Cardiac muscle cell (in vitro differentiated cells and primary cell): ENCODE measurements around the gene ASPHD2. TPM values are rescaled to one million over a fixed set of nuclear protein-coding genes. Genes with fewer than 3 reads are reported as not detected.
"Not testable (repeated sequence)": the region's sequence is repeated elsewhere in the genome, so short reads cannot be mapped to it uniquely, and the experiment has no call there.

Source experiments
- DNase-seq, 2 donors: peaks; one replicate each; pipeline versions ENCODE4 v3.0.0 to v3.0.0-alpha.2; 2010 to 2017; ENCODE audit warnings: low read depth in 1 of 2, low spot score in 1 of 2
- H3K27ac ChIP-seq: fragments of 200-600 bp; sonication (generic); 2 replicates; pipeline ENCODE4 v1.5.1; 2016
- H3K27me3 ChIP-seq: fragments of 200-600 bp; sonication (generic); 2 replicates; pipeline ENCODE4 v1.6.0; 2016; ENCODE audit warnings: control low read depth
- H3K36me3 ChIP-seq: fragments of 200-600 bp; sonication (generic); 2 replicates; pipeline ENCODE4 v1.5.1; 2016; ENCODE audit warnings: control low read depth
- H3K4me1 ChIP-seq: fragments of 200-600 bp; sonication (generic); 2 replicates; pipeline ENCODE4 v1.8.1; 2017; ENCODE audit warnings: low read depth, mild to moderate bottlenecking, mixed run types
- H3K4me3 ChIP-seq: fragments of 200-600 bp; sonication (generic); 2 replicates; pipeline ENCODE4 v1.5.1; 2016; ENCODE audit warnings: mild to moderate bottlenecking
- H3K9me3 ChIP-seq: fragments of 200-600 bp; sonication (generic); 2 replicates; pipeline ENCODE4 v1.5.1; 2017; ENCODE audit warnings: low read depth, mild to moderate bottlenecking, control low read depth
- polyA plus RNA-seq: library from polyadenylated mRNA; unstranded; fragments of >200 nt; fragmentation: Nextera tagmentation; extraction: Ambion mirVana; gene quantifications from 2 replicates; pipeline ENCODE4 v1.2.1, GENCODE V29; 2016
- total RNA-seq: library from RNA; depleted of rRNA; stranded (reverse); fragments of >200 nt; gene quantifications from 2 replicates; pipeline ENCODE4 v1.2.3, GENCODE V29; 2016
- TF ChIP-seq, protein P1 (sequence below): IDR thresholded peaks from 2 replicates; pipeline ENCODE4 v1.5.1; 2012; ENCODE audit warnings: low read depth, mild to moderate bottlenecking, low read length

The ASPHD2 gene
- total and polyA plus RNA-seq, 2 experiments from 2014 or later, result 1.8 to 2.0 TPM

DNA sequence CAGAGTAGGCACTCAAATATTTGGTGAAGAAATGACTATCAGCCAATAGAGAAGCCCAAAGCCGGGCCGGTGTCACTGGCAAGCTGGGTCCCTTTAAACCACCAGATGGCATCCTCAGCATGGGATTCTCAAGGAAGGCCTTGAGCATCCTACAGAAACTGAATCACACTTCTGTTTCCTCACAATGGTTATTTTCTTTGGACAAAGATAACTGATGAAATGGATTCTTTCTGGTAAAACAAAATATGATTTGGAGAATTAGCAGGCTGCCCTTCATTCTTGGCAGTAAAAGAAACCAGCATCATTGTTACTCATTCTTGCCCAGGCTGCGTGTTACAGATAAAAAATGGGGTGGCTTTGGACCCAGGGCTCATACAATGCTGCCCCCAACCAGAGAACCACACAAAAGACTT, 30.3 kb upstream of the ASPHD2 start:
- DNase-seq, result peak; percentile 73 to 85
- no peaks in the 10 kb centered on the region for H3K9me3 ChIP-seq
- H3K27ac ChIP-seq, result no peak overlapping the region
- H3K27me3 ChIP-seq, result no peaks in the 10 kb centered on the region
- no peaks in the 10 kb centered on the region for H3K4me1 ChIP-seq
- TF ChIP-seq, protein P1, sequence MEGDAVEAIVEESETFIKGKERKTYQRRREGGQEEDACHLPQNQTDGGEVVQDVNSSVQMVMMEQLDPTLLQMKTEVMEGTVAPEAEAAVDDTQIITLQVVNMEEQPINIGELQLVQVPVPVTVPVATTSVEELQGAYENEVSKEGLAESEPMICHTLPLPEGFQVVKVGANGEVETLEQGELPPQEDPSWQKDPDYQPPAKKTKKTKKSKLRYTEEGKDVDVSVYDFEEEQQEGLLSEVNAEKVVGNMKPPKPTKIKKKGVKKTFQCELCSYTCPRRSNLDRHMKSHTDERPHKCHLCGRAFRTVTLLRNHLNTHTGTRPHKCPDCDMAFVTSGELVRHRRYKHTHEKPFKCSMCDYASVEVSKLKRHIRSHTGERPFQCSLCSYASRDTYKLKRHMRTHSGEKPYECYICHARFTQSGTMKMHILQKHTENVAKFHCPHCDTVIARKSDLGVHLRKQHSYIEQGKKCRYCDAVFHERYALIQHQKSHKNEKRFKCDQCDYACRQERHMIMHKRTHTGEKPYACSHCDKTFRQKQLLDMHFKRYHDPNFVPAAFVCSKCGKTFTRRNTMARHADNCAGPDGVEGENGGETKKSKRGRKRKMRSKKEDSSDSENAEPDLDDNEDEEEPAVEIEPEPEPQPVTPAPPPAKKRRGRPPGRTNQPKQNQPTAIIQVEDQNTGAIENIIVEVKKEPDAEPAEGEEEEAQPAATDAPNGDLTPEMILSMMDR, result peak; percentile 85
- no peaks in the 10 kb centered on the region for H3K36me3 ChIP-seq
- H3K4me3 ChIP-seq, result no peak overlapping the region

DNA sequence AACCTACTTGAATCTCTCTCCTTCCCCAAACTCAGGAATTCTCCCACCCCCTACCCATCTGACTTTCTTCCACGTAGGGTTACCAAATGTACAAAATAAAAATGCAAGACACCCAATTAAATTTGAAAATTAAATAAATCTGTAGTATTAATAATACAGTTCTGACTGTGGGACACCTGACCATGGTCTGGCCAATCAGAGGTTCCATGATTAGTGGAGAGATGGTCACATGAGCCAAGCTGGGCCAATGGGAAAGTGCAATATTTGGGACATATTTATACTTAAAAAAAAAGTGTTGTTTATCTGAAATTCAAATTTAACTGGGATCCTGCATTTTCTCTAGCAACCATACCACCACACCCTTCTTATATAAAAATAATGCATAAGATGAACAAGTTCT, 29.8 kb upstream of the ASPHD2 start:
- TF ChIP-seq, protein P1, result no peak
- no peaks in the 10 kb centered on the region for H3K4me1 ChIP-seq
- H3K27ac ChIP-seq, result no peak overlapping the region
- no peaks in the 10 kb centered on the region for H3K9me3 ChIP-seq
- no peaks in the 10 kb centered on the region for H3K27me3 ChIP-seq
- H3K4me3 ChIP-seq, result no peak overlapping the region
- no peak for DNase-seq
- H3K36me3 ChIP-seq, result no peaks in the 10 kb centered on the region

DNA sequence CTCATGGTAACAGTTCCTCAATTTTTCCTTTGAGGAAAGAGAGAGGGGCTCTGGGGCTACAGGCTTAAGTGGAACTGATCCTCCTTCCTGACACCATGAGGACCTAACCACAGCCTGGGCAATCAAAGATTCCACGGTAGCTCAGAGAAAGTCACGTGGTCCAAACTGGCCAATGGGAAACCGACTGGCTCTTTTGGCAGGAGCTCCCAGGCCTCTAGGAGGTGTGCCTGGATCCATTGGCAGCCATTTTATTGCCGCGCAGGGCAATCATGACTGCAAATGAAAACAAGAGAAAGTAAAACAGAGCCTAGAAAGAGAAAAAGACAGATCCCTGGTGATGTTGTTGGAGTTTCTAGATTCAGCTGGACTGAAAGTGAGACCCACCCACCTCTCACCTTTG, 27.3 kb upstream of the ASPHD2 start:
- no peaks in the 10 kb centered on the region for H3K27me3 ChIP-seq
- no peak overlapping the region for H3K27ac ChIP-seq
- H3K36me3 ChIP-seq, result no peaks in the 10 kb centered on the region
- no peak overlapping the region for H3K4me3 ChIP-seq
- no peak for DNase-seq
- no peaks in the 10 kb centered on the region for H3K4me1 ChIP-seq
- no peaks in the 10 kb centered on the region for H3K9me3 ChIP-seq
- TF ChIP-seq, protein P1, result no peak

DNA sequence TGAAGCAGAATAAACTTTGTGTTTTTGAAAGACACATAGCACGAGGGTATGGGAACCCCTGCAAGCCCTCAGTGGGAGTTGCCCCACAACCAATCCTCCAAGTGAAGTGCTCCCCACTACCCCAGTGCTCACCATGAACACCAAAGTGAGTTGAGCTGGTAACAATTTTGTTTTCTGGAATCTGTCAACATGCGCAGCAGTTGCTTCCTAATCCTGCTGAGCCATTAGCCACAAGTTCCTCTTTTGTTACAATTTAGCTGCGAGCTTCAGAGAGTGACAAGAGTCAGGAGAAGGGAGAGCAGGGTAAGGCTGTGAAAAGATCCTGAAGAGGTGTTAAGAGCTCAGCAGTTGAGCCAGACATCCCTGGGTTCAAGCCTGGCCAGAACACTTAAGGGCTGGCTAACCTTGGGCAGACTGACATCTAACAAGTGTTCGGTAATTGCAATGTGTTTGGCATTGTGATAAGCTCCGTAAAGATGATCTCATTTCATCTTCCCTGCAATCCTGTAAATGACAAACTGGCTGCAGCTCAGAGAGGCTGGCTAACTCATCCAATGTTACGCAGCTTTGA, 24.1 kb upstream of the ASPHD2 start:
- DNase-seq, result no peak
- TF ChIP-seq, protein P1, result no peak
- no peaks in the 10 kb centered on the region for H3K36me3 ChIP-seq
- H3K27ac ChIP-seq, result no peak overlapping the region
- no peaks in the 10 kb centered on the region for H3K4me1 ChIP-seq
- no peaks in the 10 kb centered on the region for H3K27me3 ChIP-seq
- H3K9me3 ChIP-seq, result no peaks in the 10 kb centered on the region
- H3K4me3 ChIP-seq, result no peak overlapping the region

DNA sequence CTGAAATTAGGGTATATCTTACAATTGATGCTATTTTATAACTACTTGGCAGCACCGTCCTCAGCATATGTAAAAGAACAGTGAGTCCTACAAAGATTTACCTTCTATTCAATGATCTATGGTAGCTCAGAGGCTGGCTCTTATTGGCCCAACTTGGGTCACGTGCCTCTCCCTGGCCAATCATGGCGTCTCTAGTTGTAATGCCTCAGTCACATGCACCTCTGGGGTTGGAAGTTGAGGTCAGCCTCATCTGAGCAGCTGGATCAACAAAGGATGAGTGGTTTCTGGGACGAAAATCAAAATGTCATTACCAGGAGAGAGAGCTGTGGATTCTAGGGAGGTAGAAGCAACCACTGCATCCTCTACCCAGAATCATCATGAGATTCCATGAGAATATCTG, 22.9 kb upstream of the ASPHD2 start:
- H3K9me3 ChIP-seq, result no peaks in the 10 kb centered on the region

DNA sequence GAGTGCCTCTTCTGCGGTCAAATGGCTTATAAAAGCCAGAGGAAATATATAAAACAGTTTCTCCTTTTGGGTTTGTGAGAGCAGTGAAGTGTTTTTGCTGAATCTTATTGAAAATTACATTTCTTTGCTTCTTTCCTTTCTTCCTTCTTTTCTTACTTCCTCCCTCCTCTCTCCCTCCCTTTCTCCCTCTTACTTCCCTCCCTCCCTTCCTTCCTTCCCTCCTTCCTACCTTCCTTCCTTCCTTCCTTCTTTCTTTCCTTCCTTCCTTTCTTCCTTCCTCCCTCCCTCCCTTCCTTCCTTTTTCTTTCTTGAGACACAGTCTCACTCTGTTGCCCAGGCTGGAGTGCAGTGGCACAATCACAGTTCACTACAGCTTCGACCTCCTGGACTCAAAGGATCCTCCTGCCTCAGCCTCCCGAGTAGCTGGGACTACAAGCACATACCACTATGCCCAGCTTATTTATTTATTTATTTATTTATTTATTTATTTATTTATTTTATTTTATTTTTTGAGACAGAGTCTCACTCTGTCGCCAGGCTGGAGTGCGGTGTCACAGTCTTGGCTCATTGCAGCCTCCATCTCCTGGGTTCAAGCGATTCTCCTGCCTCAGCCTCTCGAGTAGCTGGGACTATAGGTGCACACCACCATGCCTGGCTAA, 20.4 kb upstream of the ASPHD2 start:
- not testable (repeated sequence) for H3K4me1 ChIP-seq, H3K27ac ChIP-seq, H3K27me3 ChIP-seq, H3K9me3 ChIP-seq, H3K4me3 ChIP-seq, DNase-seq, H3K36me3 ChIP-seq

More for the DNA sequence above, 22.9 kb upstream of the ASPHD2 start:
- Histone ChIP-seq H3K27ac (no peak overlapping the region), H3K27me3 (no peaks in the 10 kb centered on the region), H3K4me1 (no peaks in the 10 kb centered on the region), H3K36me3 (no peaks in the 10 kb centered on the region), H3K4me3 (no peak overlapping the region)
- DNase-seq, result no peak
- TF ChIP-seq, protein P1, result no peak
